Mucosa of rectum (tissue), 2 donors: ENCODE measurements around the gene RAD17.
"Not testable (repeated sequence)": the region's sequence is repeated elsewhere in the genome, so short reads cannot be mapped to it uniquely, and the experiment has no call there.

ENCODE experiments used
- H3K27ac ChIP-seq, 2 donors: one replicate each; pipeline ENCODE4 v1.7.0; 2013; ENCODE audit warnings: inconsistent platforms in 2 of 2, low read depth in 2 of 2, low read length in 2 of 2
- H3K27me3 ChIP-seq, 2 donors: one replicate each; pipeline ENCODE4 v1.7.0; 2013; ENCODE audit warnings: low read length in 2 of 2; ENCODE audit not compliant: control insufficient read depth in 2 of 2, insufficient read depth in 2 of 2
- H3K36me3 ChIP-seq, 2 donors: one replicate each; pipeline ENCODE4 v1.7.0; 2013; ENCODE audit warnings: low read length in 2 of 2; ENCODE audit not compliant: control insufficient read depth in 2 of 2, insufficient read depth in 2 of 2
- H3K4me1 ChIP-seq, 2 donors: one replicate each; pipeline ENCODE4 v1.7.0; 2013; ENCODE audit warnings: low read length in 2 of 2, mild to moderate bottlenecking in 1 of 2; ENCODE audit not compliant: control insufficient read depth in 2 of 2, insufficient read depth in 2 of 2
- H3K4me3 ChIP-seq, 2 donors: one replicate each; pipeline ENCODE4 v1.7.0; 2013; ENCODE audit warnings: low read length in 2 of 2
- H3K9ac ChIP-seq, 2 donors: one replicate each; pipeline ENCODE4 v1.7.0; 2013; ENCODE audit warnings: low read length in 2 of 2, low read depth in 1 of 2, mild to moderate bottlenecking in 1 of 2
- H3K9me3 ChIP-seq, 2 donors: one replicate each; pipeline ENCODE4 v1.7.0; 2013; ENCODE audit warnings: low read length in 2 of 2; ENCODE audit not compliant: control insufficient read depth in 2 of 2
- donor health status: healthy.
- donor health status: Normal muscosa, but diverticular disease.

RAD17 gene

DNA sequence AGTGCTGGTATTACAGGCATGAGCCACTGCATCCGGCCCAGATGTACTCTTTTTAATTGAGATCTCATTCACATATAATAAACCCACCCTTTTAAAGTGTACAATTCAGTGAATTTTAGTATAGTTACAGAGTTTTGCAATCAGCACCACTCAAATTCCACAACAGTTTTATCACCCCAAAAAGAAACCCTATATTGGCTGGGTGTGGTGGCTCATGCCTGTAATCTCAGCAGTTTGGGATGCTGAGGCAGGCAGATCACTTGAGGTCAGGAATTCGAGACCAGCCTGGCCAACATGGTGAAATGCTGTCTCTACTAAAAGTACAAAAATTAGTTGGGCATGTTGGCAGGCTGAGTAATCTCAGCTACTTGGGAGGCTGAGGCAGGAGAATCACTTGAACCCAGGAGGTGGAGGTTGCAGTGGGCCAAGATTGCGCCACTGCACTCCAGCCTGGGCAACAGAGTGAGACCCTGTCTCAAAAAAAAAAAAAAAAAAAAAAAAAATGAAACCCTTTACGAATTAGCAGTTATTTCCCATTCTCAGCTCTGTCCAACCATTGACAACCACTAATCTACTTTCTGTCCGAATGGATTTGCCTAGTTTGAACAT, 65.8 kb downstream of the RAD17 start:
- H3K27me3 ChIP-seq, H3K4me3 ChIP-seq, H3K9ac ChIP-seq, H3K9me3 ChIP-seq, H3K4me1 ChIP-seq, H3K36me3 ChIP-seq, H3K27ac ChIP-seq: not testable (repeated sequence)

DNA sequence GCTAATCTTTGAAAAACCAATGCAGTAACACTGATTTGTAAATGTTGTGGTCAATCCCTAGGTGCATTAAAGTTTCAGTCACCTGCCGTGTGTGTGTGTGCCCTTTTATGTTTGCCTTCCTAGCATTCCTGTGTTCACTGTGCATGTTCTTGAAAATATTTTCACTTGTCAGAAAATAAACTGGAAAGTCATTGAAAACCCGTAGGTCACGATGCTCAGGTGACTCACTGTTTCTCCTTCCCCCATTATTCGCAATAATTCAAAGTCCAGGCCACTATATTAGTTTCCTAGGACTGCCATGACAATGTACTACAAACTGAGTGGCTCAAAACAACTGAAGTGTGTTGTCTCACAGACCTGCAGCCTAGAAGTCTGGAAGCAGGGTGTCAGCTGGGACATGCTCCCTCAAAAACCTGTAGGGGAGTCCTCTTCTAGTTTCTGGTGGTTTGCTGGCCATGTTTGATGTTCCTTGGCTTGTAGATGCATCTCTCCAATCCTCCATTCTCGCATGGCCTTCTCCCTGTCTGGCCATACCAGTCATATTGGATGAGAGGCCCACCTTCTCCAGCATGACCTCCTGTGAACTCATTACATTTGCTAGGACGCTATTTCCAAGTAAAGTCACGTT, 74.6 kb downstream of the RAD17 start:
- no peaks in the 10 kb centered on the region for H3K4me1 ChIP-seq
- H3K36me3 ChIP-seq = peaks cover 2 to 4% of the 10 kb centered on the region in 2 donors
- H3K9ac ChIP-seq = no peak overlapping the region
- no peak overlapping the region for H3K4me3 ChIP-seq
- H3K9me3 ChIP-seq = no peaks in the 10 kb centered on the region
- no peaks in the 10 kb centered on the region for H3K27me3 ChIP-seq
- no peak overlapping the region for H3K27ac ChIP-seq

DNA sequence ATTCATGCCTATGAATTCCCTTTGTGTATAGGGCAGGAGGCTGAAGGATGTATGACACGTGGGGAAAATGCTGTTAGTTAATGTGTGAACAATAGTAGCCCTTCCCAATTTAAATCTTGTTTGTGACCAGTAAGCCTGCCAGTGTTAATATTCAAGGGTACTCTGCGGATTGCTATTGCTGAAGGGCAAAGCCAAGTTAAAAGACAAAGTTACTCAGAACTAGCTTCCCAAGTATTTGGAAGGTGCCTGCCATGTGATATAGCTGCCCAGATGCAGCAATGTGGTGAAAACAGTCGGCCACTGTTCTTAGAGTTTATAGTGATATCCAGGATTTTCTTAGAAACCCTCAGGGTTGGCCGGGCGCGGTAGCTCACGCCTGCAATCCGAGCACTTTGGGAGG, 79.9 kb downstream of the RAD17 start:
- Histone ChIP-seq H3K9ac (no peak overlapping the region), H3K36me3 (no peaks in the 10 kb centered on the region), H3K27ac (no peak overlapping the region)

DNA sequence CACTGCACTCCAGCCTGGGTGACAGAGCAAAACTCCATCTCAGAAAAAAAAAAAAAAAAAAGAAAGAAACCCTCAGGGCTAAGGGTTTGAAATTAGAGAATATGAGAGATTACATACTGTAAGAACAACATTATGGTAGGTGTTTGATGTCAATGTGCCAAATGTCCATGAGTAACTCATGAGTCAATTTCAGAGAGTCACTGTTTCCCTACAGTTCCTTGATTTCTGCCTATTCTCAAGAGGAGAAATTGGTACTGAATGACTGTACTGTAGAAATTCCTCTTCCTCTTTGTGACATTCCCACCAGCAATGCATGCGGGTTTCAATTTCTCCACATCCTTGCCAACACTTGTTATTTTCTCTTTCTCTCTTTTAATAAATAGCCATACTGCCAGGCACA, 80.5 kb downstream of the RAD17 start:
- H3K9me3 ChIP-seq = no peaks in the 10 kb centered on the region
- peaks cover 1 to 11% of the 10 kb centered on the region in 2 donors for H3K4me1 ChIP-seq
- no peak overlapping the region for H3K9ac ChIP-seq
- H3K27me3 ChIP-seq = no peaks in the 10 kb centered on the region
- no peak overlapping the region for H3K4me3 ChIP-seq
- no peak overlapping the region for H3K27ac ChIP-seq
- no peaks in the 10 kb centered on the region for H3K36me3 ChIP-seq

More for the DNA sequence above, 79.9 kb downstream of the RAD17 start:
- Histone ChIP-seq H3K4me3 (no peak overlapping the region), H3K9me3 (no peaks in the 10 kb centered on the region), H3K4me1 (peaks cover 0 to 6% of the 10 kb centered on the region in 2 donors), H3K27me3 (no peaks in the 10 kb centered on the region)

DNA sequence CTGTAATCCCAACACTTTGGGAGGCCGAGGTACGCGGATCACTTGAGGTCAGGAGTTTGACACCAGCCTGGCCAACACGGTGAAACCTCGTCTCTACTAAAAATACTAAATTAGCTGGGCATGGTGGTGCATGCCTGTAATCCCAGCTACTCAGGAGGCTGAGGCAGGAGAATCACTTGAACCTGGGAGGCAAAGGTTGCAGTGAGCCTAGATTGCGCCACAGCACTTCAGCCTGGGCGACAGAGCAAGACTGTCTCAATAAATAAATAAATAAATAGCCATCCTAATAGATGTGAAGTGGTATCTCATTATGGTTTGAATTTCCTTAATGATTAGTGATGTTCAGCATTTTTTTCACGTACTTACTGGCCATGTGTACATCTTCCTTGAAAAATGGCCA, 80.9 kb downstream of the RAD17 start:
- not testable (repeated sequence) for H3K9me3 ChIP-seq, H3K27me3 ChIP-seq, H3K4me3 ChIP-seq, H3K36me3 ChIP-seq, H3K9ac ChIP-seq, H3K27ac ChIP-seq
- peaks cover 3 to 14% of the 10 kb centered on the region in 2 donors for H3K4me1 ChIP-seq

DNA sequence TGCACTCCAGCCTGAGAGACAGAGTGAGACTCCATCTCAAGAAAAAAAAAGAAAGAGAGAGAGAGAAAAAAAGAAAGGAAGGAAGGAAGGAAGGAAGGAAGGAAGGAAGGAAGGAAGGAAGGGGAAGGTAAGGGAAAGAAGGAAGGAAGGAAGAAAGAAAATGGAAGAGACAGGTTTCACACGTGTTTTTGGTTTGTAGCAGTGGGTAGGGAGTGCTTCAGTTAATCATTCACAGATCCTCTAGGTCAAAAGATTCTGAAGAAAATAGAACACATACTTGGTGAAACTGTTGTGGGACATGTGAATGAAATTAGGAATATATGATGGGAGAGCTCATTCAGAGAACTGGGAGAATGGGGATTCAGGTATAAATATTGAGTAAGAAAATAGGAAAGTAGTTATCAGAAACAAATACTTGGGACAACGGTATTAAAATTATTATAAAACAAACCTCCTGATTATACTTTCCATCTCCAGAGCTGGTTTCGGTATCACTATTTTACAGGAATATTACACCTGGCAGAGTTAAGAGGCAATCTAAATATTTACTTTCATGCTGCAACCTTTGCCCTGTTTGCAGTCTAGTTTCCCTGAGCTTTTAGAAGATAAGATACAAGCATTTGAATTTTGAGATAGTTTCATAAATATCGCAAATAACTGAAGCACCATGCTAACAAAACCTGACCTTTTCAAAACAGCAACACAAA, 82.5 kb downstream of the RAD17 start:
- H3K4me1 ChIP-seq = peaks cover 3 to 17% of the 10 kb centered on the region in 2 donors
- H3K27me3 ChIP-seq = no peaks in the 10 kb centered on the region
- H3K36me3 ChIP-seq = no peaks in the 10 kb centered on the region
- peak overlapping the region; percentile 32 to 59 for H3K9ac ChIP-seq
- H3K9me3 ChIP-seq = no peaks in the 10 kb centered on the region
- H3K27ac ChIP-seq = peak overlapping the region; percentile 84 to 93
- peak overlapping the region; percentile 30 to 61 for H3K4me3 ChIP-seq

DNA sequence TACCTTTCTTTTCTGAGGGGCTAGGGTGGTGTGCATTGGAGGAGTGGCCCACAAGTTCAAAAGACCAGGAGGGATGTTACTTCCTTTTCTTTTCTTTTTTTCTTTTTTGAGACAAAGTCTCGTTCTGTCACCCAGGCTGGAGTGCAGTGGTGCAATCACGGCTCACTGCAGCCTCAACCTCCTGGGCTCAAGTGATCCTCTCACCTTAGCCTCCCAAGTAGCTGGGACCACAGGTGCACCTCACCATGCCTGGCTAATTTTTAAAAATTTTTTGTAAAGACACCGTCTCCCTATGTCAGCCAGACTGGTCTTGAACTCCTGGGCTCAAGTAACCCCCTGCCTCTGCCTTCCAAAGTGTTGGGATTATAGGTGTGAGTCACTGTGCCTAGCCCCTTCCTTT, 83.9 kb downstream of the RAD17 start:
- H3K27me3 ChIP-seq, H3K4me3 ChIP-seq, H3K36me3 ChIP-seq, H3K9me3 ChIP-seq, H3K9ac ChIP-seq: not testable (repeated sequence)
- H3K4me1 ChIP-seq = peaks cover 3 to 17% of the 10 kb centered on the region in 2 donors
- H3K27ac ChIP-seq = peak overlapping the region; percentile 84 to 93

DNA sequence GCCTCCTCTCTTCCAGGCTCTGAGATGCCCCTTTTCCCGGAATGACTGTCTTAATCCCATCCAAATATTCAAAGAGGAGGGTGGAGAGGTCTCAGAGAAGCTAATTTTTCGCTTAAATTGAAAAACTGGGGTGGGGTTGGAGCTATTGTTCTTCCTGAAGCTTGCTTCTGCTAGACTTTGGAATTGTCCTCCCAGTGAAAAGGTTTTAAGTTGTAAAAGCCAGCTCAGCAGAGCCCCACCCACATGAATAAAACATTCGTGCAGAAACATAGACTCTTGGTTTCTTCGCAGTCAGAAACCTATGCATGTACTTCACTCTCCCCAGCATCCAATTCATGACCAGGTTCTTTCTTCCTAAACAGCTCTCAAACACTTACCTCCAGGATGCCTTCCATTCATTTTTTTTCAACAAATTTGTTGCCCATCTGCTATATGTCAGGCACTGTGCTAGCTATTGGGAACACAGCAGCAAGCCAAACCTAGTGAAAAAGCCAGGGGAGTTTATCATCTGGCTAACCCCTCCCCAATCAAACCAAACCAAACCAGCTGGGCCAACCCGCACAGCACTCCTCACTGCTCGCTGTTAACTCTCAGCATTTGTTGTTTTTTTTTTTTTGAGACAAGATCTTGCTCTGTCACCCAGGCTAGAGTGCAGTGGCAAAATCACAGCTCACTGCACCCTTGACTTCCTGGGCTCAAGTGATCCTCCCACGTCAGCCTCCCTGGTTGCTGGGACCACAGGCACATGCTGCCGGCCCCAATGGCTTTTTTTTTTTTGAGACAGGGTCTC, 85.0 kb downstream of the RAD17 start:
- peaks cover 3 to 17% of the 10 kb centered on the region in 2 donors for H3K4me1 ChIP-seq
- H3K9me3 ChIP-seq = no peaks in the 10 kb centered on the region
- H3K27me3 ChIP-seq = no peaks in the 10 kb centered on the region
- no peaks in the 10 kb centered on the region for H3K36me3 ChIP-seq
- peak overlapping the region; percentile 50 to 67 for H3K4me3 ChIP-seq
- H3K9ac ChIP-seq = peak overlapping the region; percentile 74
- peak overlapping the region; percentile 93 to 94 for H3K27ac ChIP-seq

DNA sequence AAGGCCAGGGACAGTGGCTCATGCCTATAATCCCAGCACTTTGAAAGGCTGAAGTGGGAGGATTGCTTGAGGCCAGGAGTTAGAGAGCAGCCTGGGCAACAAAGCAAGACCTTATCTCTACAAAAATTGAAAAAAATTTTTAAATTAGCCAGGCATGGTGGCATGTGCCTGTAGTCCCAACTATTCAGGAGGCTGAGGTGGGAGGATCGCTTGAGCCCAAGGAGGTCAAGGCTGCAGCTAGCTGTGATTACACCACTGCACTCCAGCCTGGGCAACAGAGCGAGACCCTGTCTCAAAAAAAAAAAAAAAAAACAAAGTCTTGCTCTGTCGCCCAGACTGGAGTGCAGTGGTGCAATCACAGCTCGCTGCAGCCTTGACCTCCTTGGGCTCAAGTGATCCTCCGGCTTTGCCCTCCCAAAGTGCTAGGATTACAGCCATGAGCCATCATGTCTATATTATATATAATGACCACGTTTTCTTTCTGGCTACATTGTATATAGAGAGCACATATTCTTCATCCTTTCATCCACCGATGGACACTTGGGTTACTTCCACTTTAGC, 85.9 kb downstream of the RAD17 start:
- peaks cover 3 to 17% of the 10 kb centered on the region in 2 donors for H3K4me1 ChIP-seq
- H3K27me3 ChIP-seq, H3K36me3 ChIP-seq, H3K9me3 ChIP-seq, H3K4me3 ChIP-seq: not testable (repeated sequence)
- peak overlapping the region in 1 of 2 donors; percentile 74 for H3K9ac ChIP-seq
- peak overlapping the region; percentile 93 to 94 for H3K27ac ChIP-seq
